HG03460 (cell line): Measurements from ENCODE around the gene ARID5B.

ENCODE experiments used
- ATAC-seq: cut with Tn5 transposase; IDR thresholded peaks from one replicate; pipeline ENCODE4 v1.9.1; 2021; ENCODE audit not compliant: unreplicated experiment

The ARID5B gene

GRCh38 chr10:61933859-61934555 lies 32.5 kb downstream of the ARID5B start:
- no peak for ATAC-seq

GRCh38 chr10:61935077-61935476 lies 33.6 kb downstream of the ARID5B start:
- no peak for ATAC-seq

GRCh38 chr10:61936770-61937169 lies 35.3 kb downstream of the ARID5B start:
- no peak for ATAC-seq

- no peak for ATAC-seq
These were observed 36.3 kb downstream of the ARID5B start for GRCh38 chr10:61937631-61938351.

- no peak for ATAC-seq
These were observed 38.4 kb downstream of the ARID5B start for GRCh38 chr10:61939902-61940301.

GRCh38 chr10:61941202-61941681 lies 39.7 kb downstream of the ARID5B start:
- no peak for ATAC-seq

- no peak for ATAC-seq
These were observed 41.3 kb downstream of the ARID5B start for GRCh38 chr10:61942604-61943461.

GRCh38 chr10:61943674-61944378 lies 42.3 kb downstream of the ARID5B start:
- peak; percentile 49 for ATAC-seq

GRCh38 chr10:61944410-61945147 lies 43.1 kb downstream of the ARID5B start:
- no peak for ATAC-seq

GRCh38 chr10:61949687-61950086 lies 48.2 kb downstream of the ARID5B start:
- ATAC-seq = no peak

GRCh38 chr10:61950449-61951143 lies 49.1 kb downstream of the ARID5B start:
- no peak for ATAC-seq

- no peak for ATAC-seq
These were observed 49.6 kb downstream of the ARID5B start for GRCh38 chr10:61951144-61951483.

- ATAC-seq = no peak
These were observed 50.7 kb downstream of the ARID5B start for GRCh38 chr10:61952028-61952674.

GRCh38 chr10:61953183-61953582 lies 51.7 kb downstream of the ARID5B start:
- ATAC-seq = no peak

GRCh38 chr10:61957806-61958205 lies 56.3 kb downstream of the ARID5B start:
- no peak for ATAC-seq

- ATAC-seq = no peak
These were observed 56.8 kb downstream of the ARID5B start for GRCh38 chr10:61958311-61958710.

- no peak for ATAC-seq
These were observed 57.3 kb downstream of the ARID5B start for GRCh38 chr10:61958805-61959204.

GRCh38 chr10:61959814-61960213 lies 58.3 kb downstream of the ARID5B start:
- ATAC-seq = no peak
